NCI-H1092 treated with DMSO at 0.1 percent for 48 hours (cell line): Measurements from ENCODE around the gene ADAM12.

Experiments
- DNase-seq: peaks from one replicate; lab custom pipeline; 2025; lab: John Stamatoyannopoulos, UW

ADAM12 gene

DNA sequence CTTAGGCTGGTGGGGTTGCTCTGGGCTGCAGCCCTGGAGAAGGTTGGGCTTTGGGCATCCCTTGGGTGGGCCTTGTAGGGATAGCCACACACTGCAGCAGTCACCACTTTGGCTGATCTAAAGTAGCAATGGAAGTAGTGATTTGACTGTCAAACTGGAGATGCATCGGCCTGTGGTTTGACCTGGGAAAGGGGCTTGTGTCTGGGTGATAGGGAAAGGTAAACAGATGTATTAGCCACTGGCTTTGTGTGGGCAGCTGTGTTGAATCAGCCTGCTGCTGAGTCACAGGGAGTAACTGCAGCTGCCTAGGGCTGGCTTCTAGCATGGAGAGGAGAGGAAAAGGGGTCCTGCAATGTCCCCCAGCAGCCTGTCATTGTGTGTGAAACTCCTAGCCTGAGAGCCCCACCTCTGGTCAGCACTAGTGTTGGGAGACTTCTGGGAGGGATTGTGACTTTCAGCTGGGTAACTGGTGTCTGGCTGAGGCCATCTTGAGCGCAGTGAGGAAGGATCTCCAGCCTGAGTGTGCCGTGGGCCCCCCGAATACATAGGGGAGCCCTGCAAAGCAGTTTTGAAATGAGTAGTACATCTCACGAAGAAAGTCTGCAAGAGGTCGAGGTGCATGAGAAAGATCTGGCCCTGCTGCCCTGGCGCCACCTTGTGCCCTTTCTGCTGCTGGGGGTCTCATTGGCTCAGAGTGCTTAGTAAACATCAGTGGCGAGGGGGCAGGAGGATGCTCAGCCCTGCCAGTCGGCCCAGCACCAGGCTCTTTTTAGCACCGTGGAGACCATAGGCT, 374.6 kb downstream of the ADAM12 start:
- peak; percentile 17 for DNase-seq

DNA sequence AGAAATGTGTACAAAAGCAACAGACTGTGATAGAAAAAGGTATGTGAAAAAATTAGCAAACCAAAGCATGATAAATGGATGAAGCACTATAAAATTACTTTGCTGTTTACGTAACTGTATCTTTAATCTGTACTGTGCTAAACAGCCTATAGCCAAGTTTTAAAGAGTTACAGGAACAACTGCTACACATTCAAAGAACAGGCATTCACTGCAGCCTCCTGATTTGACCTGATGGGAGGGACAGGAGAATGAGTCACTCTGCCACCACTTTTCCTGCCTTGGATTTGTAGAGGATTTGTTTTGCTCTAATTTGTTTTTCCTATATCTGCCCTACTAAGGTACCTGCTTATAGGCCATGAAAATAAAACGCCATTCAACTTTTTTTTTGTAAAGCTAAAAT, 375.8 kb downstream of the ADAM12 start:
- no peak for DNase-seq

DNA sequence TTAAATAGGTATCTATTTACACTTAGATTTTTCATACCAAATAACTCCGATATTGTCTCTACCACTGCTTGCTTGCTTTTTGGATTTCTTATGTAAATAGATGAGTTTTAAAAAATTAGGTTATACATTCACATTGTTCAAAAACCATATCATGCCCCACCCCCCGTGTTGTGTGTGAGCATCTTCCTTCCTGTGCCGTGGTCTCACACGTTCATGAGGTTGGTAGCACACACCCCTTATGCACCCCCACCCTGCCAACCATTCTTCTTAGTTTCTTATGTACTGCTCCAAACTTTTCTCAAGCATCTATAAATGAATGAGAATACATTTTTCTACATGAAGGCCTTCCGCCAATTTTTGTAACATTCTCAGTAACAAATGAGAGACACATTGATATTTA, 376.3 kb downstream of the ADAM12 start:
- DNase-seq: no peak

DNA sequence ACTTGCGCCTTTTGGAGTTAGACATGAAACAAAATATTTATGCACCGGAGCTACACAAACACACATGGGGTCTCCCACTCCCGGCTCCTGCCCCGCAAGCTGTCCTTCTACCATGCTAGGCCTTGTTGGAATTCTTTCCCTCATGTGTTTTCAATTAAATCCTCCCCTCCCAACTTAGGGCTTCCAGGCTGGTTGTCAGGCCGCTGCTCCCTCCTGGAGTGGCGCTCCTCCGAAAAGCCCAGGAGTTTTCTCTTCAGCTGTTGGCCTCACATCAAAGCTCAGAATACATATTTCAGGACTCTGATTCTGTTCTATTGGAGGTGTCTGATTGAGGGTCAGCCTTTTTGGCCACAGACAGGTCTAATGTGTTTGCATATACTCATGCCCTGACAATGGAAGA, 378.6 kb downstream of the ADAM12 start:
- no peak for DNase-seq

DNA sequence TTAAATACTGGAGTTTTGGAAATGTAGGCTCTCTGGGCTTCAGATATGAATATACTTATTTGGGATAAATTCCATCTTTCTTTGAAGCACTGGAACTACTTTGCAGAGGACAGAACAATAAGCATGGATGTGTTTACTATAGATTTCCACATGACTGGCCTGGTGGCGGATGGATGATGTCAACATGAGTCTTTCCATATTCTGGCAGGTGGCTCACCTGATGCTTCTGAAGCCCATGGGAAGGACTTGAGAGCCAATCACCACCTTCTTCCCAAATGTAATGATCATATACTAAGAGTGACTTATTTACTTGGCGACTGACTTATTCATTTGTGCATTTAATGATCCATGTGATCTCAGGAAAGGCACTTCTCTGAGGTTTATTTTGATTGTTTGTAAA, 381.4 kb downstream of the ADAM12 start:
- no peak for DNase-seq

DNA sequence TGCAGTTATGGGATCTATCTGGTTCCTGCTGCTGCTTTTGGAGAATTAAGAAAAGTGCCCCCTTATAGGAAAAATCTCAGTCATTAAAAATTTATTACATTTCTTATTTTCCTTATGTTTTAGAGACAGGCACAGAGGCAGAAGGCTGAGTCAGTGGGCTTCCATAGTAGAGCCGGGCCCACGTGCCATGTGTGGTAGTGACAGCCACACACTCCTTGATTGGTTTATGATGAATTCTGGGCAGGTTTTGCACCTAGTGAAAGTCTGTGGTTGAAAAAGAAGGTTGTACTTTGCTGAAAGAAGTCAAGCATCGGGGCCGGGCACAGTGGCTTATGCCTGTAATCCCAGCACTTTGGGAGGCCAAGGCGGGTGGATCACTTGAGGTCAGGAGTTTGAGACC, 382.0 kb downstream of the ADAM12 start:
- no peak for DNase-seq

DNA sequence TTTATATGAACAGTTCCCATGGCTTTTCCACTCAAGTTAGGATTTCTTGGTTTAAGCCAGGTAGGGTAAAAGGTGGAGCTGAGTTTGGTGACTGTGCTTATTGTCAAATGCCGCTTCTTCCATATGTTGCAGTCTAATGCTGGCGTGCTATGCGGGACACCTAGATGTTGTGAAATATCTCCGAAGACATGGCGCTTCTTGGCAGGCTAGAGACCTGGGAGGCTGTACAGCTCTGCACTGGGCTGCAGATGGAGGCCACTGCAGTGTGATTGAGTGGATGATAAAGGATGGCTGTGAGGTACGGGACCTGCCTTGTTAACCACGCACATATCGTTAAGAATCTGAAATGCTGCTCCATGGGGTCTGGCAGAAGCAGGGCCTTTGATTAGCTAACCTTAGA, 383.5 kb downstream of the ADAM12 start:
- DNase-seq: no peak

DNA sequence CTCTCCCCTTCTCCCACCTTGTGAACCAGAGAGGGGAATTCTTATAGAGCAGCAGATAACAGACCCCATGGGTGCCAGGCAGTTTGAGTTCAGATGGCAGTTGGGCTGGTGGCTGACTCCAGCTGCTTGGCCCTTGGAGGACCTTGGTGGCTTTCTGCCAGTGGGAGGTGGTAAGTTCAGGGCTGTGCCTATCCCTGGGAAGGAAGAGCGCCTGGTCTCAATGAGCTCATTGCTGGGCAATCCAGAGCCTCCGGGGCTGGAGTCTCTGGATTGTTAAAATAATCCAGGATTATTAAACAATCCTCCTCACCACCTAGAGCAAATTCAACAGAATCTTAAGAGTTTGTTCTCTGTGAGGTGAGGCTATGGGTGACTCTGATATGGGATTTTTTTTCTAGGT, 386.7 kb downstream of the ADAM12 start:
- DNase-seq: no peak

DNA sequence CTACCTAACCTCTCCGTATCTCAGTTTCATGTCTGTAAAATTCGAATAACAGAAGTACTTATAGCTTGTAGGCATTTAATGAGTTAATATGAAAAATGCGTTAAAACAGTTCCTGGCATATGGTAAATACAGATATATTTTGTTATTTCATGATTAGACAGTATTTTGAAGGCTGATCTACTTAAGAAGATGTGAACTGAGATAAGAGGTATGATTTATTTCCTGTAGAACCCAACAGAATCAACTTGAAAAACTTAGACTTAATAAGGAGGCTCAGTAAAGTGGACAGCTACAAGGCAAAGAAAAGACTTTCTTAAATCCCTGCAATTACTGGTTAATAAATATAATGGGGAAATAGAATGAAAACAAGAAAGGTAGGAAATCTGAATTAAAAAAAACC, 388.6 kb downstream of the ADAM12 start:
- no peak for DNase-seq

DNA sequence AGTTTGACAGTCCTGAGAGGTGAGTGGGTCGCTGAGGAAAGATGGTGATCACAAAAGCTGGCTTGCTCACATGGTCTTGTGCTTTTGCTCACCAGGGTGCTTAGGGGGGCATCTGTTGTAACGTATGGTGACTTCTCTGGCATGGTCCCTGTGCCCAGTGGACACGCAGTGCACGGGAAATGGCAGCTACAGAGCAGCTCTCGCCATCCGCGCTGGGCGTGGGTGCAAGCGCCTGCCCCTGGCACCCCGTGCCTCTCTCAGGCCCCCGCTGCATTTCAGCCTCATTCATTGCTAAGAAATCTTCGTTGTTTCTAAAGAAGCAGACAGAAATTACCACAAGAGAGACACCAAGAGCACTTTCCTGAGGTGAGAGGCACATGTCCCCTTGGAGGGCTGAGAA, 390.7 kb downstream of the ADAM12 start:
- no peak for DNase-seq

DNA sequence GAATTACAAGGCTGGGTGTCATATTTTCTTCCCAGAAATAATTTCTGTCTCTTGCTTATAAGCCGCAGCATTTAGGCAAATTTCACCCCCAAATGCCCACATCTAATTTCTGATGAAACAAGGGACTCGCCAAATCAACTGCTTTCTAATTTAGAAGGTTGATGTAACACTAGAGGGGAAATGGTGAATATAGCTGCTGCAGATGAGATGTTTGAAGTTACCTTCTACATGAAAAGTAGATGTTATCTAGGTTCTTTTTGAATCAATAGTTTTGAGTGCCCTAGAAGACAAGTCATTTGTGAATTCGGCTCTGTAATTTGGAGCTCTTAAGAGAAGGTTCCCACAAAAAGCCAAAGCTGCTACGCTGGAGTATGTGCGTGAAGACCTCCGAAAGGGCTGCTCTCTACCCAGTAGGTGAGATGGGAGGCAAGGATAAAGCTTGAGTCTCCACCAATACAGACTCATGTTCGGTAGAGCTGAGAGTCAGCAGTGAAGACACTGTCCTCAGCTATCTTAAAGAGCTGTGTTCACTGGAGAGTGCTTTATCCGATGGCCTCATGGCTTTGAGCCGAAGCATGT, 392.5 kb downstream of the ADAM12 start:
- no peak for DNase-seq

DNA sequence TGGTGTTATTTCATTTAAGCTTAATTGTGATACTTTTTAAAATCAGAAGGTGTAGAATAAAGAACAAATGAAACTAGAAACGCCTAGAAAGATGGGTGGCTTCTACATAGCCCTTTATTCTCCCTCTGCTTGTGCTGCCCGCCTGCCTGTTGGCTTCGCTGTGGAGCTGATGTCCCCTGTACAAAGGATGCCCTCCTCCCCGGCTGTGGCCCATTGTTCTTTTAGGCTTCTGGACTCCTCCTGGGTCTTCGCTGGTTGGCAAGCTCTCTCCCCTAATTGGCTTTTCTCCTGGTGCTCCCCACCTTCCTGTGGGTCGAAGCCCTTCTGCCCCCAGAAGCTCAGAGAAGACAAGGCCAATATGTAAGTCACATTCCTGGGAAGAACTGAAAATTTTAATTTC, 393.7 kb downstream of the ADAM12 start:
- no peak for DNase-seq

DNA sequence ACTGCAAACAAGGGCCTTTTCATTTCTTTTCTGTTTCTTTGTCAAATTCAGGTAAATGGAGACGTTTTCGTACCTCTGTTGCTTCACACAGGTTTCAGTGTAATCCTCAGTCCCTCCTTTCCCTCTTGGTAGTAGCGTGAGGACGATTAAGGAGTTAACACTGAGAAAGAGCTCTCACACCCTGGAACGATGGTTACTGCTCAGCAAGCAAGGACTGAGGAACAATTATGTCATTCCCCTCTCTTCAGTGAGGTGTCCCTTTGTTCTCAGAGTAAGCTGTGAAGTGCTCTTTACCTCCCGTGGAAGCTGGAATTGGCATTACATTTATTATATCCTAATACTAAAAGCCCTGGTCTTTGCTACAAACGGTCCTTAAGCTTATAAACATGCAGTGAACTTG, 396.0 kb downstream of the ADAM12 start:
- DNase-seq: no peak

DNA sequence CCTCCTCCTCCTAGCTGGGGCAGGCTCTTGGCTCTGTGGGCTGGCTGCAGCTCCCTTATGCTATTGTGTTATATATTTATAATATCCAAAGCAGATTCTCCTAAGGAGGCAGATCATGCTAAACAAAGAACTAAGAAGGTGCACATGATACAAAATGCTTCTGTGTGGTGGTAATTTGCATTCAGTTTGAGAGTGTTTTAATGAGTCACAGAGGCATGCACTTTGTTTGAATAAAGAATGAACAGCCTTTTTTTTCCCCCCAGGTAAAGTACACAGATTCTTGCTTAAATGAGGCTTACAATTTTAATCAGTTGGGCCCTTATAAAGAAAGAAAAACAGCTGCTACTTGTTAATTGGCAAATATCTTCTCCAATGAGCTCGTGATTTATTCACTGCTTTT, 396.9 kb downstream of the ADAM12 start:
- no peak for DNase-seq

DNA sequence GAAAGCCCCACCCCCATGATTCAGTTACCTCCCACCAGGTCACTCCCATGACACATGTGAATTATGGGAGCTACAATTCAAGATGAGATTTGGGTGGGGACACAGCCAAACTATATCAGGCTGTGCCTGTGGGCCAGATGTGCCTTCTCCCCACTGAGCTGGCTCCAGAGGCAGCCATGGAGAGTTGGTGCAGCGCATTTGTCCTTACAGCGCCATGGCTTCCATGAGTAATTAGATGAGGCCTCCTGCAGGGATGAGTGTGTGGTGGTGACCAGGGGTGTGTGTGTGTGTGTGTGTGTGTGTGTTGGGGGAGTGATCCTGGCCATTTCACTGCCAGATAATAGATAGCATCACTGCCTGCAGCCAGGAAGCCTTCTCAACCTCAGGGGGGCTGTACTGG, 397.3 kb downstream of the ADAM12 start:
- no peak for DNase-seq

DNA sequence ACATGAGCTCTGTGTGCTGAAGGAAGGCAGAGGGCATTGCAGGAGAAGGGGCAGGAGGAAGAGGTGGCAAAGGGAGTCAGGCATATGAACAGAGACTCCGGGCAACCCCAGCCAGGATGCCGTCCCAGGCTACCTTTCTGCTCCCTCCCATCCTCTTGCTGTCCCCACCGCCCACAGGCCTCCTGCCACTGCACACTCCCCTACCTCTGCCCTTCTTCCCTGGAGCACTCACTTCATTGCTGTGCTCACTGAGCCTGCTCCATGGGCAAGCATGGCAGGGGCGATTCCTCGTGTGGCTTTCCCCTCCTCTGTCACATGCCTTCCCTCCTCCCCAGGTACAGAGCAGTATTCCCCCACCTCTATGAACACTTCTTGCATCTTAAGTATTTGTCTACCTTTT, 398.5 kb downstream of the ADAM12 start:
- no peak for DNase-seq

DNA sequence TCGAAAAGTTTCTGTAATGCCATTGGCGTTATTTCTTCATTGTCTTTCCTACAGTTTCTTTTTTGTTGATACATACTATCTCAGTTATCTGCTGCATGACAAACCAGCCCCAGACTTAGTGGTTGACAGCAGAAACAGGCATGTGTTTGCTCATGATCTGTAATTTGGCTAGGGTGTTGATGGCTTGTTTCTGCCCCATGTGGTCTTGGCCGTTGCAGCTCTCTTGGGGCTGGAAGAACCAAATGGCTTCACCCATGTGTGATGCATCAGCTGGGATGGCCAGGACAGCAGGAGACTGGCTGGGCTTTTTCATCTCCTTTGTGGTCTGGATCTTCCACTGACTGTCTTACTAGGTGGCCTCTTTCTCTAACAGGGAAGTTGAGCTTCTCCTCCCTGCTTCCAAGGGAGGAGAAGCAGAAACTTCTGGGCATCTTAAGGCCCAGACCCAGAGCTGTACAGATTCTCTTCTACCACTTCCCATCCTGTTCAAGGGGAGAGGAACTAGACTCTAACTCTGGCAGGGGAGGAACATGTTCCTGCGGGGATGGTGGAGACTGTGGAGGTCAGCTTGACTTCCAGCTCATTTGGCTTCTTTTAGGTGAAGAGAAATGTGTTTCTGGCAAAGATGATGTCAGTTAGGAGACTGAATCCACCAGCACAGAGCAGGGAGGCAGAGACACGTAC, 402.6 kb downstream of the ADAM12 start:
- DNase-seq: no peak

DNA sequence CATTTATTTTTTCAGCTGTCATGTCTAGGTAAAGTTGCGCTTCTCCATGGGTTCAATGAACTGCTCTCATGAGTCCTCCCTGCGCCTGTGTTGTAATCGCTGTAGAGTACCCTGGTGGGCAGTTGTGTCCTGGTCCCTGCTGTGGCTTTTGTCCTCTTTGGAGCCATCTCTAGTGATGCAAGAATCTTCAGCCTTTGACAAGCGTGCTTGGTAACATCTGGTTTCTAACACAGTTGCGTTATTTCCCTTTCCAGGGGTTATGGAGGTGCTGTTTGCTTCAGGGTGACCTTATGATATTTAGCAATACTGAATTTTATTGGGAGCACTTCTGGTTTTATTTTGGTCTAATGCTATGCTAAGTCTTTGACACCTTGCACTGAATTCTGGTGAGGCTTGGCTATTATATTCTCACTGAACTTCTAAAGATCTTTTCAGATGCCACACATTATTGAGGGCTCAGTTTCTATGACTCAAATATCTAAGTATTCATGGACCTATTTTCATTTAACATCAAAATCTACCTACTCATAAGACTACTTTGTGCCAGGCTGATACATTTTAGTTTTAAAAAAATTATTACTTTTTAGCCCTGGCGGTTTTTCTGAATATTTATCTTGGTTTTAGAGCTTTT, 403.3 kb downstream of the ADAM12 start:
- no peak for DNase-seq

DNA sequence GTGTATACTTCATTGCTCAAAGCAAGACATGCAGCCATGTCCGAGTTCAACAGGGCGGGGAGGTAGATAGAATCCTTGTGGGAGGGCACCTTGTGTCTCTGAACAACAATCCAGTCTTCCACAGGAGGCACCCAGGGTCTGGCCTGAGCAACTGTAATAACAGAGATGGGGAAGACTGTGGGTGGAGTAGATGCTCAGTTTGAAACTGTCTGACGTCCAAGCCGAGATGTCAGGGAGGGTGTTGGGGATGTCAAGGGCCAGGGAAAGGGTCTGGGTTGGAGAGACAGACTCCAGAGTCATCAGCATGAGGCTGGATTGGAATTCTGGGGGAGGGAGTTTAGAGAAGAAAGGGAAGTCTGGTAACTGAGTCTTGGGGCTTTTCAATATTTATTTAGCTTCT, 403.9 kb downstream of the ADAM12 start:
- no peak for DNase-seq

DNA sequence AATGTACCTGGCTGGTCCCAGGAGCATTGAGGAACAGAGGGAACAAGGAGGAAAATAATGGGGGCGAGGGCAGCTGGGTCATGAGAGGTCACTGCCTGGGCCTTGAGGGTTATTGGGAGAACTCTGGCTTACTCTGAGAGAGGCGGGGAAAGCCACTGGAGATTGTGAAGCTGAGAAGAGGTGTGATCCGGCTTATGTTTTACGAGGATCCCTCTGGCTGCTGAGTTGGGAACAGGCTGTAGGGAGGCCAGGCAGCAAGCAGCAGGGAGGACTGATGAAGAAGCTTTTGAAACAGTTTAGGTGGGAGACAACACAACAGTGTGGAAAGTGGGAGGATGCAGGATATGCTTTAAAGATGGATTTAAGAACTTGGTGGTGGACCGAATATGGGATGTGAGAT, 404.6 kb downstream of the ADAM12 start:
- no peak for DNase-seq

DNA sequence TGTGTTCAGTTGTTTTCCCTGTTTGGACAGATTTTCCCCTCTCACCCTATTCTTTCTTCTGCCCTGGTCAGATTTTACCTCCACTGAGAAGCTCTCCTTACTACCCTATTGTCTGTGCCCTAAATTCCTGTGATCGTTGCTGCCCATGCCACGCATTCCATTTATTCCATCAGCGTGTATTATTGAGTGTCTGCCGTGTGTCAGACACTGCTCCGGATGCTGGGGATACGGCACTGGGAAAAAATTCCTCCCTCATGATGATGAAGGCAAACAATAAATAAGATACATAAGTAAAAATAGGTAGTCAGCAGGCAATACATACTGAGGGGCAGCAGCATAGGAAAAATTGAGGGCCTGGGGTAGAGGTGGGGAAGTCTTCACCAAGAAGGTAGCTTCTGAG, 405.1 kb downstream of the ADAM12 start:
- no peak for DNase-seq

DNA sequence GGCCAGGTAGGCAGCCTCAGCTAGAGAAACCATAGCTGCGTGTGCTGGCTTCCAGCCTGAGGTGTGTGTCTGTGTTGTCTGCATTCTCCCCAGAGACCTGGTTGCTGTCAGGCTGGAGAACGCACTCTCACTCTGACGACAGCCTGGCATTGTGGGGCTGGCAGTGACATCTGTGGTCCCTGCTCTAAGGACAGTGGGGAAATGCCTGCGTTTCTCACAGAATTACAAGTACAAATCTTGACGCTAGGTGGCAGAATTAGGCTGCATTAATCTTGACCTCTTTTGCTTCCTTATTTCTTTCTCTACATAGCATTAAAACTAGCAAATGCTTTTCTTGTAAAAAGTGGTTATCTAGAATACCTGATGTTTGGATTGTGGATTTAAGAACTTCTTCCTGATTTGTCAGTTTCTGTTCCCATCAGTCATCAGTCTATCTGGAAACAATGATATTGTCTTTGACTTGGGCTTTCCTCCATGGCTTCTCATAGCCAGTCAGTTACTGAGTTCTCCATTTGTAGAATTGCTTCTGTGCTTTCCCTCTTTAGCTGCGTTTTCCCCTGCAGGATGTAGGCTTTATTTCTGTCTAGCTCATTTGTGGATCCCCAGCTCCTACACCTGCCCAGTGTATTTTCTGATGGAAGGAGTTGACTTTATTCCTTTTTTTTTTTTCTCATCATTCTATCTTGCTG, 405.9 kb downstream of the ADAM12 start:
- peak; percentile 38 for DNase-seq
